ENCODE measurements around the gene GBE1. TPM values are rescaled to one million over a fixed set of nuclear protein-coding genes. Genes with fewer than 3 reads are reported as not detected.

The GBE1 gene
- total RNA-seq, 2 experiments from 2014 or later, result 108 to 114 TPM

DNA sequence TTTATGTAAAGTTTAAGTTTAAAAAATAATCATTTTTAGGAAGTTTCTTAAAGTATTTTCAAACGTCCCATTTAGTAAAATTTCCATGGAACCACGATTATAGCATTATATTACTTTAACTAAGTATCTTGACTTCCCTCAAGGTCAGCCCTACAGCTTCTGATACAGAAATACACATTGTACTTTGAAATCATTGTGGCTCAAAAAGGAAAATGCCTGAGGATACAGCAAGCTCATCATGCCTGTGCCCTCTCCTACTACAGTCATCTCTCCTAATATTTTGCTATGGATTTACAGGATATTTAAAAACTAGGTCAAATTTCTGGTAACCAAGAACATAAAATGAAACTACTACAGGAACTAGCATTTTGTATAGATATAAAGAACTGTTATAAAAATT lies 51.8 kb downstream of the GBE1 start:
- H3K9me3 Mint-ChIP-seq, result no peaks in the 10 kb centered on the region
- no peak for ATAC-seq
- intact Hi-C loops (cut with micrococcal nuclease), result no loop called here
- TF ChIP-seq, protein P1, sequence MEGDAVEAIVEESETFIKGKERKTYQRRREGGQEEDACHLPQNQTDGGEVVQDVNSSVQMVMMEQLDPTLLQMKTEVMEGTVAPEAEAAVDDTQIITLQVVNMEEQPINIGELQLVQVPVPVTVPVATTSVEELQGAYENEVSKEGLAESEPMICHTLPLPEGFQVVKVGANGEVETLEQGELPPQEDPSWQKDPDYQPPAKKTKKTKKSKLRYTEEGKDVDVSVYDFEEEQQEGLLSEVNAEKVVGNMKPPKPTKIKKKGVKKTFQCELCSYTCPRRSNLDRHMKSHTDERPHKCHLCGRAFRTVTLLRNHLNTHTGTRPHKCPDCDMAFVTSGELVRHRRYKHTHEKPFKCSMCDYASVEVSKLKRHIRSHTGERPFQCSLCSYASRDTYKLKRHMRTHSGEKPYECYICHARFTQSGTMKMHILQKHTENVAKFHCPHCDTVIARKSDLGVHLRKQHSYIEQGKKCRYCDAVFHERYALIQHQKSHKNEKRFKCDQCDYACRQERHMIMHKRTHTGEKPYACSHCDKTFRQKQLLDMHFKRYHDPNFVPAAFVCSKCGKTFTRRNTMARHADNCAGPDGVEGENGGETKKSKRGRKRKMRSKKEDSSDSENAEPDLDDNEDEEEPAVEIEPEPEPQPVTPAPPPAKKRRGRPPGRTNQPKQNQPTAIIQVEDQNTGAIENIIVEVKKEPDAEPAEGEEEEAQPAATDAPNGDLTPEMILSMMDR (IDR thresholded peaks at IDR 0.05), result no peak
- DNase-seq, result no peak
- no peaks in the 10 kb centered on the region for H3K27me3 Mint-ChIP-seq
- no peak overlapping the region for H3K27ac Mint-ChIP-seq
- ChIA-PET CTCF (no interaction called here), POLR2A (no interaction called here)
- H3K4me3 Mint-ChIP-seq, result no peak overlapping the region
- peaks cover 12% of the 10 kb centered on the region for H3K36me3 Mint-ChIP-seq (ENCODE audit: low read depth)
- H3K4me1 Mint-ChIP-seq (ENCODE audit: low read depth), result no peaks in the 10 kb centered on the region

DNA sequence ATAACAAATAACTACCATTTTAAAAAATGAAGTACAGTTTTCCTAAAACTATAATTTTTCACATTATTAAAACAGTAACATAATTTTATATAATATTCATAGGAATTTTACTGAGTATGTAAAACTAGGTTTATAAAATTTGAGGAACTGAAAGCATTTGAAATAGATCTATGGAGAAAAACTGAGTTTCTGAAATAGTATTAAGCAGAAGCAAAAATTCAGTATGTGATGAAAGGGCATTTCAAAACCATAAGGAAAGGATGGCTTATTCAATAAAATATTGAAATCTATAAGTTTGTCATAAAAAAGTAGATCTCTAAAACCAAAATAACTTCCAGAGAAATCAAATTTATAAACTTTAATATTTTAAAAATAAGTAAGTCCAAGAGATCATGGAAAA lies 53.4 kb downstream of the GBE1 start:
- ATAC-seq, result no peak

DNA sequence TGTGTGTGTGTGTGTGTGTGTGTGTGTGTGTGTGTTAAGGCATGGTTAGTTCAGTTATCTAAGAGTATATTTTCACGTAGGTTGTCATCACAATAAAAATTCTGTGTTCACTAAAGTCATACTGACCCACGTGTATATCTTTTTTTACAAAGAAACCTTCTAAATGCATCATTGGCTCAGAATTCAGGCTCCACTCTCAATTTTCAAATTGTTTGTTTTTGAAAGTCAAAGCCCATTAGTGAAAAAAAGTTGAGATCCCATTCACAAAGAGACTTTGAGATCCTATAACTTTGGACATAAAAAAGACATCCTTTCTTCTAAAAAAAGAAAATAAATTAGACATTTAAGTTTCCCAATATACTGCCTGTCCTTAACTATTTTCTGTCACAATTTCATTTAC lies 59.3 kb downstream of the GBE1 start:
- H3K27ac Mint-ChIP-seq, result no peak overlapping the region
- no peak overlapping the region for H3K4me3 Mint-ChIP-seq
- POLR2A ChIA-PET, result no interaction called here
- intact Hi-C loops (cut with micrococcal nuclease), result no loop called here
- no peaks in the 10 kb centered on the region for H3K4me1 Mint-ChIP-seq (ENCODE audit: low read depth)
- no peaks in the 10 kb centered on the region for H3K9me3 Mint-ChIP-seq
- ATAC-seq (no peak), DNase-seq (no peak)
- H3K36me3 Mint-ChIP-seq (ENCODE audit: low read depth), result peaks cover 15% of the 10 kb centered on the region
- no peaks in the 10 kb centered on the region for H3K27me3 Mint-ChIP-seq
- CTCF ChIA-PET, result no interaction called here
- TF ChIP-seq, protein P1 (IDR thresholded peaks at IDR 0.05), result no peak

More for the DNA sequence above, 53.4 kb downstream of the GBE1 start:
- H3K9me3 Mint-ChIP-seq, result no peaks in the 10 kb centered on the region
- no peak for DNase-seq
- intact Hi-C loops (cut with micrococcal nuclease), result no loop called here
- H3K4me3 Mint-ChIP-seq, result no peak overlapping the region
- H3K27me3 Mint-ChIP-seq, result no peaks in the 10 kb centered on the region
- H3K36me3 Mint-ChIP-seq (ENCODE audit: low read depth), result peaks cover 11% of the 10 kb centered on the region
- ChIA-PET CTCF (no interaction called here), POLR2A (no interaction called here)
- H3K4me1 Mint-ChIP-seq (ENCODE audit: low read depth), result no peaks in the 10 kb centered on the region
- no peak overlapping the region for H3K27ac Mint-ChIP-seq
- TF ChIP-seq, protein P1 (IDR thresholded peaks at IDR 0.05), result no peak

DNA sequence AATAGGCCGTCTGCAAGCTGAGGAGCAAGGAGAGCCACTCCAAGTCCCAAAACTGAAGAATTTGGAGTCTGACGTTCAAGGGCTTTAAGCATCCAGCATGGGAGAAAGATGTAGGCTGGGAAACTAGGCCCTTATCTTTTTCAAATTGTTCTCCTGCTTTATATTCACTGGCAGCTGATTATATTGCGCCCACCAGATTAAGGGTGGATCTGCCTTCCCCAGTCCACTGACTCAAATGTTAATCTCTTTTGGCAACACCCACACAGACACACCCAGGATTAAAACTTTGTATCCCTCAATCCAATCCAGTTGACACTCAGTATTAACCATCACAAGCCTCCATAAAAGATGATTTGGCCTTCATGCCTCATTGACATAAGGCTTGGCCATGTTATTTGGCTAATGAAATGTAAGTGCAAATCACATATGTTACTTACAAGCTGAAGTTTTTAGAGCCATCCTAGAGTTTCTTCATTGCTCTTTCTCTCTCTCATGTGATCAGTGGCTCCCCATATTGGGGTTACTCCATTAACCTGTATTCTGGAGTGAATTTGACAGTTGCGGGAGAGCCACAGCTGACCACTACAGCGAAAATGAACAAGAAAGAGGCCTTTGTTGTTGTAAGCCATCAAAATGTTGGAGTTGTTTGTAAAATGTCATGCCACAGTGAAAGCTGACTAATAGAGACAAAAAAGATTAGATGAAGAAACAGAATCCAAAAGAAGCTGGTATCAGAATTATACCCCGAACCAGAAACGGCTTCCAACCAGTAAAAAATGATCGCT lies 61.7 kb downstream of the GBE1 start:
- no peaks in the 10 kb centered on the region for H3K4me1 Mint-ChIP-seq (ENCODE audit: low read depth)
- no peak overlapping the region for H3K27ac Mint-ChIP-seq
- ATAC-seq (no peak), DNase-seq (no peak)
- intact Hi-C loops (cut with micrococcal nuclease), result no loop called here
- POLR2A ChIA-PET, result no interaction called here
- TF ChIP-seq, protein P1 (IDR thresholded peaks at IDR 0.05), result no peak
- H3K36me3 Mint-ChIP-seq (ENCODE audit: low read depth), result peaks cover 21% of the 10 kb centered on the region
- CTCF ChIA-PET, result no interaction called here
- H3K9me3 Mint-ChIP-seq, result no peaks in the 10 kb centered on the region
- no peak overlapping the region for H3K4me3 Mint-ChIP-seq
- H3K27me3 Mint-ChIP-seq, result no peaks in the 10 kb centered on the region

DNA sequence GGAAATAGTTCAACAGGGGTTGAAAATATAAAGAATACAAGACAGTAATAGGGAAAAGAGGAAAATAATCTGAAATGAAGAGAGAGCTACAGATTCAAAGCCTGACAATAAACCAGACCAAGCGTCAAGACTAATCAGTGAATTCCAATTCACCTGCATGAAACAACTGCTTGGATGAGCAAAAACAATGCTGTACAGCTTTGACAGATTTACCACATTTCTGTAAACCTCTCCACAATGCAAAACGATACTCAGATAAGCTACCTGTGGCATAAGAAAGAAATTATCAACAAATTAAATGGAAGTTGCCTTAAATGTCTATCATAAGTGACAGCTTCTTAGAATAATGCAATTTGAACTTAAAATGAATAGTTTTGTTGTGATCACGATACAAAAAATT lies 65.4 kb downstream of the GBE1 start:
- TF ChIP-seq, protein P1 (IDR thresholded peaks at IDR 0.05), result no peak
- no peak for ATAC-seq
- Mint-ChIP-seq H3K4me1 (ENCODE audit: low read depth) (no peaks in the 10 kb centered on the region), H3K9me3 (no peaks in the 10 kb centered on the region), H3K27ac (no peak overlapping the region), H3K27me3 (no peaks in the 10 kb centered on the region), H3K36me3 (ENCODE audit: low read depth) (peaks cover 24% of the 10 kb centered on the region), H3K4me3 (no peak overlapping the region)
- POLR2A ChIA-PET, result no interaction called here
- CTCF ChIA-PET, result no interaction called here
- no peak for DNase-seq
- intact Hi-C loops (cut with micrococcal nuclease), result no loop called here
